Aorta (tissue), 5 donors: ENCODE results near the gene KRTAP12-2. TPM values are rescaled to one million over a fixed set of nuclear protein-coding genes. Genes with fewer than 3 reads are reported as not detected.

Experiments used
- ATAC-seq: fragments of 200-7000 bp; cut with Tn5 transposase; one replicate; pipeline ENCODE4 v1.9.1; 2022; ENCODE audit warnings: moderate library complexity; ENCODE audit not compliant: low FRiP score
- DNase-seq, 2 donors: peaks; one replicate each; pipeline ENCODE4 v3.0.0-alpha.2; 2020
- H3K27ac ChIP-seq, 2 donors: one replicate each; pipeline ENCODE4 v1.5.1; 2013; ENCODE audit warnings: low read length in 2 of 2, mild to moderate bottlenecking in 2 of 2, moderate library complexity in 2 of 2, control low read depth in 1 of 2, inconsistent platforms in 1 of 2, low read depth in 1 of 2
- H3K27me3 ChIP-seq, 2 donors: one replicate each; pipeline ENCODE4 v1.6.1; 2013; ENCODE audit warnings: control low read depth in 1 of 2, low read length in 1 of 2, mild to moderate bottlenecking in 1 of 2, moderate library complexity in 1 of 2; ENCODE audit not compliant: insufficient read depth in 2 of 2, control insufficient read depth in 1 of 2
- H3K36me3 ChIP-seq, 2 donors: one replicate each; pipeline ENCODE4 v1.6.1; 2013; ENCODE audit warnings: control low read depth in 1 of 2, low read length in 1 of 2, mild to moderate bottlenecking in 1 of 2; ENCODE audit not compliant: insufficient read depth in 2 of 2, control insufficient read depth in 1 of 2
- H3K4me1 ChIP-seq, 2 donors: one replicate each; pipeline ENCODE4 v1.6.1; 2013; ENCODE audit warnings: low read length in 2 of 2, control low read depth in 1 of 2, mild to moderate bottlenecking in 1 of 2, moderate library complexity in 1 of 2; ENCODE audit not compliant: insufficient read depth in 2 of 2, control insufficient read depth in 1 of 2
- H3K4me3 ChIP-seq, 2 donors: one replicate each; pipeline ENCODE4 v1.5.1; 2013; ENCODE audit warnings: low read length in 2 of 2, control low read depth in 1 of 2, mild to moderate bottlenecking in 1 of 2
- H3K9me3 ChIP-seq: one replicate; pipeline ENCODE4 v1.6.1; 2013; ENCODE audit warnings: mild to moderate bottlenecking, low read length; ENCODE audit not compliant: control insufficient read depth
- WGBS, 2 donors: extraction: QIAGEN DNeasy Blood & Tissue Kit; methylation state at CpG; one replicate each; pipeline ENCODE4 v1.1.7; 2013; 5-methylcytosine and 5-hydroxymethylcytosine counted together
- intact Hi-C, 2 donors: fragments of 100-400 bp; cut with DNase I; formaldehyde crosslinking; loops; one replicate each; pipeline versions ENCODE4 v1.14.2 to v1.15.0; 2022
- polyA plus RNA-seq, 2 donors: library from polyadenylated mRNA; stranded (reverse); fragments of 200-250 nt; gene quantifications; one replicate each; pipeline ENCODE4 v1.2.3, GENCODE V29; 2013
- total RNA-seq, 2 donors: library from RNA; stranded (reverse); fragmentation: NEBNext Ultra II Directional; extraction: Animal tissue kit (Norgen Biotek cat#: 25700); gene quantifications; one replicate each; pipeline ENCODE4 v1.2.1, GENCODE V29; 2021
- donor health status: healthy with polysubstance abuse.
- donor health status: Bipolar disorder and iron deficiency.
- donor health status: DM: no; HTN: no; CAD: no.
- donor health status: DM: no; HTN: no; CAD: no.
- donor health status: DM: yes; HTN: yes; CAD: no.

Gene KRTAP12-2
- total and polyA plus RNA-seq, 4 donors = not detected

- Histone ChIP-seq H3K4me1 (no peaks in the 10 kb centered on the region), H3K27me3 (no peaks in the 10 kb centered on the region), H3K4me3 (no peak overlapping the region), H3K9me3 (peaks cover 4% of the 10 kb centered on the region), H3K27ac (no peak overlapping the region), H3K36me3 (no peaks in the 10 kb centered on the region)
- no peak for DNase-seq
- 72 to 74% methylated on average over 13 of the region's 13 CpGs for WGBS, 2 donors
- intact Hi-C loops = no loop called here
- ATAC-seq = no peak
Observed at GRCh38 chr21:44703731-44704635, 37.3 kb upstream of the KRTAP12-2 start.

- Histone ChIP-seq H3K27ac (no peak overlapping the region), H3K4me3 (no peak overlapping the region), H3K9me3 (peaks cover 4% of the 10 kb centered on the region), H3K4me1 (no peaks in the 10 kb centered on the region), H3K27me3 (no peaks in the 10 kb centered on the region), H3K36me3 (no peaks in the 10 kb centered on the region)
- WGBS, 2 donors = 80 to 85% methylated on average over 16 of the region's 16 CpGs
- ATAC-seq (no peak), DNase-seq (no peak)
- intact Hi-C loops = no loop called here
Observed at GRCh38 chr21:44702973-44703730, 36.4 kb upstream of the KRTAP12-2 start.

- intact Hi-C loops = no loop called here
- no peaks in the 10 kb centered on the region for H3K4me1 ChIP-seq
- DNase-seq (no peak), ATAC-seq (no peak)
- no peak overlapping the region for H3K27ac ChIP-seq
- WGBS, 2 donors = 79 to 85% methylated on average over 20 to 22 of the region's 22 CpGs
- no peak overlapping the region for H3K4me3 ChIP-seq
- no peaks in the 10 kb centered on the region for H3K36me3 ChIP-seq
- no peaks in the 10 kb centered on the region for H3K27me3 ChIP-seq
- peaks cover 4% of the 10 kb centered on the region for H3K9me3 ChIP-seq
Observed at GRCh38 chr21:44702111-44702972, 35.6 kb upstream of the KRTAP12-2 start.

GRCh38 chr21:44701541-44701940 lies 34.8 kb upstream of the KRTAP12-2 start:
- no peaks in the 10 kb centered on the region for H3K36me3 ChIP-seq
- H3K27ac ChIP-seq = no peak overlapping the region
- DNase-seq (no peak), ATAC-seq (no peak)
- H3K9me3 ChIP-seq = peaks cover 4% of the 10 kb centered on the region
- intact Hi-C loops = no loop called here
- H3K4me1 ChIP-seq = no peaks in the 10 kb centered on the region
- WGBS, 2 donors = 61 to 65% methylated on average over 12 of the region's 12 CpGs
- no peak overlapping the region for H3K4me3 ChIP-seq
- no peaks in the 10 kb centered on the region for H3K27me3 ChIP-seq

- Histone ChIP-seq H3K4me3 (no peak overlapping the region), H3K36me3 (no peaks in the 10 kb centered on the region), H3K27ac (no peak overlapping the region), H3K27me3 (no peaks in the 10 kb centered on the region), H3K9me3 (peaks cover under 1% of the 10 kb centered on the region), H3K4me1 (no peaks in the 10 kb centered on the region)
- intact Hi-C loops = no loop called here
- no peak for ATAC-seq
- no peak for DNase-seq
- 85 to 89% methylated on average over 14 of the region's 14 CpGs for WGBS, 2 donors
Observed at GRCh38 chr21:44701023-44701400, 34.3 kb upstream of the KRTAP12-2 start.

GRCh38 chr21:44700101-44701022 lies 33.6 kb upstream of the KRTAP12-2 start:
- Histone ChIP-seq H3K9me3 (no peaks in the 10 kb centered on the region), H3K4me1 (no peaks in the 10 kb centered on the region), H3K36me3 (no peaks in the 10 kb centered on the region), H3K4me3 (no peak overlapping the region), H3K27me3 (no peaks in the 10 kb centered on the region), H3K27ac (no peak overlapping the region)
- DNase-seq (no peak), ATAC-seq (no peak)
- intact Hi-C loops = no loop called here
- WGBS, 2 donors = 73 to 83% methylated on average over 20 to 21 of the region's 21 CpGs

GRCh38 chr21:44699502-44700001 lies 32.8 kb upstream of the KRTAP12-2 start:
- H3K27me3 ChIP-seq = no peaks in the 10 kb centered on the region
- ATAC-seq (no peak), DNase-seq (no peak)
- WGBS, 2 donors = 78 to 80% methylated on average over 17 of the region's 17 CpGs
- intact Hi-C loops = no loop called here
- no peaks in the 10 kb centered on the region for H3K9me3 ChIP-seq
- no peak overlapping the region for H3K27ac ChIP-seq
- H3K4me3 ChIP-seq = no peak overlapping the region
- H3K4me1 ChIP-seq = no peaks in the 10 kb centered on the region
- H3K36me3 ChIP-seq = no peaks in the 10 kb centered on the region
